NCI-H187 (cell line): Measurements from ENCODE around the gene MS4A8.
"Not testable (repeated sequence)": the region's sequence is repeated elsewhere in the genome, so short reads cannot be mapped to it uniquely, and the experiment has no call there.

Experiments used
- DNase-seq, 2 experiments: peaks; one replicate each; lab custom pipeline; 2025; lab: John Stamatoyannopoulos, UW

MS4A8 gene

DNA sequence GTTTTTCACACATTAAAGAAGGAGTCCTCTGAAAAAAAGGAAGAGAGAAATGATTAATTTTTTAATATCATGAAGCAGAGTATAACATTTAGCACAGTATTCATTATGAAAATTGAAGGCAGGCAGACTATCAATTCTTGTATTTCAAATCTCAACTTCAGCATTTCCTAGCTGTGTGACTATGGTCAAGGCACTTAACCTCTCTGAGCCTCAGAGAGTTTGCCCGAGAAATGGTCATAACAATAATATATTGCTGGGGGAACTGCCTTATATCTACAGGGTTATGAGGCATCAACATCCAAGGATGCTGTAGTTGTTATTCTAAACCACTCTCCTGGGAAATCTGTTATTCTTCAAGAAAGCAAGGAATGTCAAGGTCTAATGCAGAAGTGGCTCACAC lies 26.2 kb downstream of the MS4A8 start:
- no peak for DNase-seq

DNA sequence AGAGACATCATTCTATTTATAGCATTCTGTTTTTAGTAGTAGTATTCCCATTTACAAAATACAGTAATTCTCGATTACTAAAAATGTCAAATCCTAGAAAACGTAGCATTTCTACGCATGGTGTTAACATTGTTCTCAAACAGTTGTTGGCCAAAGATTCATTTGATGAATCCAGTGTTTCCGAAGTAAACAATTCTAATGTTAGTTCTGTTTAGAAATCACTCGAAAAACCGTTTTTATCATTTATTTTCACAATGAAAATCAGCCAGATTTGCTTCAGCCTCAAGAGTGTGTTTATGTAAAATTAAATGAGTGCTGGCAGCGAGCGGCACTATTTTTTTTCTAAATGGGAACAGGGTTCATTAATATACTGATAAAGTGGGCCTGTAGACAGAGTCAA lies 32.2 kb downstream of the MS4A8 start:
- no peak for DNase-seq

DNA sequence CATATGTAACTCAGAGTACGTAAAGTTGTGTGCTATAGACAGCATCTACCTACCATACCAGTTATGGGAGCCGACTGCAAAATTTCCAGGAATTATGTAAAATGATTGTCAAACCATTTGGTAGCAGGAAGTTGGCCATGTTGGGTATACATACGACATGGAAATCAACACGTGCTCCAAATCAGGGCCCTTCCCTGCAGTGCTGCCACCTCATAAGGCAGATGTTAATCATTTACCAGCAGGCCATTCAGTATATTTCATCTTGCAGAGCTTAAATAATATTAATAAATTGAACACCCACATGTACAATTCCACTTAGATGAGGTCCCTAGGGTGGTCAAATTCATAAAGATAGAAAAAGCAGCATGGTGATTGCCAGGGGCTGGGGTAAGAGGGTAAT lies 34.9 kb downstream of the MS4A8 start:
- no peak for DNase-seq

DNA sequence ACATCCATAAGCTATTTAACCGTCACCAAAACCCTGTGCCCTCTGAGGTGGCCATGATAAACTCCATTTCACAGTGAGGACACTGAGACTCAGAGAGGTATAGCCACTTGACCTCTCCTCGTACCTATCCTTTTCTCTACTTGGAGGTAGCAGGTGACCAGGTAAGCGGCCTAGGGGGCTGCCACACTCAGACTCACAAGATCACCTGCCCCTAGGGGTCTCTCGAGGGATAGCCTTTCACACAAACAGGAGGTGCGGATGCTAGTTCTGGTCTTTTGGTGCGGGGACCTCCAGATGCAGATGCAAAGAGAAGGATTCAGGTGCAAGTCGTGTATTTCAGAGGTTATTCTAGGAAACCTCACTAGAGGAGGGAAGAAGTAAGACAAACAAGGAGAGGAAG lies 39.7 kb downstream of the MS4A8 start:
- DNase-seq, result no peak

DNA sequence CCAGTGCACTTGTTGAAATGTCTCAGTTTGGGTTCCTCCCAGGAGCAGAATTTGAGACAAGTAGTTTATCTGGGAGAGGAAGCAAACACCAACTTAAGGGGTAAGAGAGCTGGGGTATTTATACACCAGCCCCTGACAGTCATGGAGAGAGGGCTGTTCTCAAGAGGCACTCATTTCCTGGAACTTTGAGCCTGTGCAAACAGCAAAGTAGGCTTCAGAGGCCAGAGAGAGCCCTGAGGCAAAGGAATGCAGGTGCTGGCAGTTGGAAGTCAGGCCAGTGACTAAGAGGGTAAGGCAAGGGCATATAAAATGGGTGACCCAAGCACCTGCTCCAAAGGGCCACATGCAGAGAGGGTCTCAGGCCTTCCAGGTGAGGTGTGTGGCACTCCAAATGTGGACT lies 41.2 kb downstream of the MS4A8 start:
- DNase-seq, result no peak

DNA sequence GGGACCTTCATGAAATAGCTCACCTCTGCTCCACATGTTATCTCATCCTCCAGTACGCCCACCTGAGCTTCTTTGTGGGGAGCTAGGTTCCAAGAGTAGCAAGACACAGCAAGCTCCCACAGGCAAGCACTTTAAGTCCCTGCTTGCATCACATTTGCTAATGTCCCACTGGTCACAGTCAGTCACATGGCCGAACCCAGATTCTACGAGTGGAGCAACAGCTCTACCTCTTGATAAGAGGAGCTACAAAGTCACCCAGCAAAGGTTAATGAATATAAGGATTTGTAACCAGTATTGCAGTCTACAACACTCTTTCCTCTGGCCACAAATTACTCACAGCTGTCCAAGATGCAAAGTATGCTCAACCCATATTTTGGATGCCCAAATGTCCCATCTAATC lies 42.0 kb downstream of the MS4A8 start:
- DNase-seq, result no peak

DNA sequence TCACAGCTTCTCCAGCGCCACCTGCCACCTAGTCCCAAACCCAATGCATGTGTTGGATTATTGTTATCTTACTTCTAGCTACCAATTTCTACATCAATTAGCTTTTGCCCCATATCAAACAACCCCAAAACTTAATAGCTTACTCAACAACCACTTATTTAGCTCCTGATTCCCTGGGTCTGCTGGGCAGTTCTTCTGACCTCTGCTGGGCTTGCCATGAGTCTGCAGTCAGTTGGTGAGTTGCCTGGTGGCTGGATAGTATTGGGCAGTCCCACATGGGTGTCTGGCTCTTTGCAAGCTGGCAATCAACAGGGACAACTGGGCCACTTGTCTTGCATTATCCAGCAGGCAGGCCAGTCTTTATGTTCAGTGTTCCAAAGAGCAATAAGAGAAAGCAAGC lies 43.6 kb downstream of the MS4A8 start:
- no peak for DNase-seq

DNA sequence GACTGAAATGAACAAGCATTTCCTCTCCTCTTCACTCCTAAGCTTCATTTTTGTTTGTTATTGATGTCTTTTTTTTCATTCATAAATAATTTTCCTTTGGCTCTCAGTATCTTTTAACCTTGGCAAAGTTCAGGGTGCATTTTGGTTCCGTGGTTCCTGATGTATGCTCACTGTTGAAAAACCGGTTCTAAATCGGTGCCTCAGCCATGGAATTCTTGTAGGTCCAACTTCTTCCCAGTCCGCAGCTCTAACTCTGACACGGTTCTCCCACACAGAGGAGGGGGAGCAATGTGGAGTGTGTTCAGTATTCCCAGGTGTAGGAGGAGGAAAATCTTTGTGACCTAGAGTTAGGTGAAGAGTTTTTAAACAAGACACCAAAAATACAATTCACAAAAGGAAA lies 44.7 kb downstream of the MS4A8 start:
- DNase-seq, result no peak

DNA sequence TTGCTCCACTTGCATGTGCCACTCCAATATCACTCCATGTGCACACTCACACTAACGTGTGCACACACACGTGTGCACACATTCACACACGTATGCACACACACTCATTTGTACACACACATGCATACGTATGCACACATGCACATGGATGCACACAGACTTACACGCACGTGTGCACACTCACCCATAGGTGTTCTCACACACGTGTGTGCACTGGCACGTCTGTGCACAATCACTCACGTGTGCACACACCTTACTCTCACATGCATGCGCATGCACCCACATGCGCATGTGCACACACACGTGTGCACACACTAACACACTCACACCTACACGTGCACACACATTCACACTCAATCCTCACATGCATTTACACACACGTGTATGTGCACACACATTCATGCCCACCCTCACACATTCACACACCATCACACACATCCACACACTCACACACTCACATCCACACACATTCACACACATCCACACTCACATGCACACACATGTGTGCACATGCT lies 48.0 kb downstream of the MS4A8 start:
- DNase-seq, result no peak

DNA sequence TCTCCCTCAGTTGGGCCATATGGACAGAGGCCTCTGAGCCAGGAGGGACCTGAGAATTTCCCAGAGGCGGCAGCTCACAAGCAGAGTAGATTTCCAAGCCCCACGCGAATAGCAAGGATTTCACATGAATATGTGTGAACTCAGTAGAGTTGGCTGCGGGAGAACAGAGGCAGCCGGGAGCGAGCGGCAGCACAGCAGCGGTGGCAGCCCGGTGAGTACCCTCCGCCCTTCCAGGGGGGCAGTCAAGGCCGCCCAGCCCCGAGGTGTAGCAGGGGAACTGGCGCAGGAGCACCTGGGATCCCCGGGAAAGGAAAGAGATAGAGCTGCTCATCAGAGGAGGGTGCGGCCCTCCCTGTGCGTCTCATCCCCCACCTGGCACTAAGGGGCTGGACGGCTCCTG lies 48.8 kb downstream of the MS4A8 start:
- DNase-seq, result no peak

DNA sequence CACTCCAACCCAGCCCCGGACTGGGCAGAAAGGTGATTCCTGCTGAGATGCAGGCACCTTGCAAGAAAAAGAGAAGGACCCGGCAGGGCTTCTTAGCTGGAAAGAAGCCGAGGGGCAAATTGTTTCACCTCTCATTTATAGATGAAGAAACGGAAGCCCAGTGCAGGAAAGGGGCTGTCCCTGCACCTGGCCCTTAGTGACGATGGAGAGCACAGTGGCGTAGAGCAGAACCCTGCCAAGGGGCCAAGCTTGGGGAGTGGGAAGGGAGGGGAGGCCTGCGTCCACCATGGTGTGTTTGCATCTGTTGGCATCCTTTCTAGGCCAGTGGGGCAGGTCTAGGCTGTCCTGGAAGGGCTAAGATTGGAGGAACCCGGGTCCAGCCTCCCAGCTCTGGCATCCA lies 49.4 kb downstream of the MS4A8 start:
- DNase-seq, result no peak

DNA sequence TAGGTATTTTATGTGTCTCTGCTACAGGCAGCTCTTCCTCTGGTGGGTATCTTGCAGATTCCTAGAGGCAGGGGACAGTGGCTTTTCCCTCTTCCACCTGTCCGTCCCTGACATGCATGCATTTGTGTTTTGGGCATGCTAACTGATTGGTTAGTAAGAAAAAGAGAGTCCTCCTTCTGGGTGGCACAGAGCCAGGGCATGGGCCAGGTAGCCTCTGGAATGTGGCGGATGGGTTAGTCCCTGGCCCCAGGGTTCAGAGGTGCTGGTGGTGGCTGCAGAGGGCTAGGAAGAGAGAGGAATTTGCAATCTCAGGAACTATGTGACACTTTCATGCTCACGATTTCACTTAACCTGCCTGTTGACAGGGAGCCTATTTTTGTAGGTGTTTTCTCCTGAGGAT lies 51.5 kb downstream of the MS4A8 start:
- DNase-seq, result no peak

DNA sequence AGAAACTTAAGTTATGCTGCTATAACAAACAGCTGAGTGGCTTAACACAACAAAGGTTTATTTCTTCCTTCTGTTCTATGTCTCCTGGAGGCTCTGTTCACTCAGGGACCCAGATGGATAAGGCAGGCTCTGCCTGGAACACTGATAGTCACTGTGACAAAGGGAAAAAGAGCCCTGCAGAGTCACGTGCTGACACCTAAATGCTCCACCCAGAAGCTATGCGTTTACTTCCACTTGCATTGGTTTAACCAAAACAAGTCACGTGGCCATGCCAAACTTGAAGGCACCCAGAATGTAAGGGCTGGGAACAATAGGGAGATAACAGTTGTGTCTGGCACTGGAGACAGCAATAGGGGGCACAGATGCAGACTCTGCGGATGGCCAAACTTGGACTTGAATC lies 53.9 kb downstream of the MS4A8 start:
- no peak for DNase-seq

DNA sequence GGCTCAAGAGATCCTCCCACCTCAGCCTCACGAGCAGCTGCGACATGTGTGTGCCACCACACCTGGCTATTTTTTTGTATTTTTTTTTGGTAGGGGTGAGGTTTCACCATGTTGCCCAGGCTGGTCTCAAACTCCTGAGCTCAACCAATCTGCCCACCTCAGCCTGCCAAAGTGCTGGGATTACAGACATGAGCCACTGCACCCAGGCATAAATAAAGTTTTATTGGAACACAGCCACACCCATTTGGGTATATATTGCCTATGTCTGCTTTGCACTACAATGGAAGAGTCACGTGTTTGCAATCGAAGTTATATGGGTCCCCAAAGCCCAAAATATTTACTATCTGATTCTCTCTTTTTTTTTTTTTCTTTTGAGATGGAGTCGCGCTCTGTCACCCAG lies 55.5 kb downstream of the MS4A8 start:
- no peak for DNase-seq

DNA sequence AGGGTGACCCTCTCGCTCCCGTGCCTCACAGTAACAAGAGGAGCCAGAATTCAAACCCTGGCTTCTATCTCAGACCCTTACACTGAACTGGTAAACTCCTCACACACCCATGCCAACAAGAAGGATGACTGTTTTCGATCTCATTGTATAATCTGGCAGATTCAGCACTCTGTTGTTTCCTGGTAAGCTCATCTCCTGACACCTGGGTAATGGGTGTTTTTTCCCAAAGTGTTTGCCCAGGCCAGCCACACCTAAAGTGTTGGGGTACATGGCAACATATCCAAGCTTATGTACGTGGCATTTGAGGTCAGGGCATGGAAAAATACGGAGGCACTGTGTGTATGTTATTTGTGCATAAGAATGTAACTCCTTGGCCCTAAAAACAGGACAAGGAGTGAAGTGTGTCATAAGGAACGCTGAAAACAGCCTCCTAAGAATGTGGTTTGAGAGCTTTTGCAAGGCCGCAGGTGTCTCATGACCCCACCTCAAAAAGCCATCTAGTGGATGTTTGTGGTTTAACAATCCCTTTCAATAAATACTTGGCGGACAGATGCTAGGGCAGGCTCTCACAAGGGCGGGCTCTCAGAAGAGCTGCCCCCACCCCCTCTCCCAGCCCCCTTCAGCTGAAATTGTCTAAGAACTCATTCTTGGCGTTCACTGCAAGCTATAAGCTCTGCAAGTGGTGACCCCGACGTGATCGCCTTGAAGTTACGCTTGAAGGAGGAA lies 57.1 kb downstream of the MS4A8 start, which contains the start of gene MS4A15:
TSS of gene MS4A15 (plus strand) at position 561 of the 726 bp plus-strand sequence. CDS start 6,867 bp downstream, outside the sequence.
- no peak for DNase-seq

DNA sequence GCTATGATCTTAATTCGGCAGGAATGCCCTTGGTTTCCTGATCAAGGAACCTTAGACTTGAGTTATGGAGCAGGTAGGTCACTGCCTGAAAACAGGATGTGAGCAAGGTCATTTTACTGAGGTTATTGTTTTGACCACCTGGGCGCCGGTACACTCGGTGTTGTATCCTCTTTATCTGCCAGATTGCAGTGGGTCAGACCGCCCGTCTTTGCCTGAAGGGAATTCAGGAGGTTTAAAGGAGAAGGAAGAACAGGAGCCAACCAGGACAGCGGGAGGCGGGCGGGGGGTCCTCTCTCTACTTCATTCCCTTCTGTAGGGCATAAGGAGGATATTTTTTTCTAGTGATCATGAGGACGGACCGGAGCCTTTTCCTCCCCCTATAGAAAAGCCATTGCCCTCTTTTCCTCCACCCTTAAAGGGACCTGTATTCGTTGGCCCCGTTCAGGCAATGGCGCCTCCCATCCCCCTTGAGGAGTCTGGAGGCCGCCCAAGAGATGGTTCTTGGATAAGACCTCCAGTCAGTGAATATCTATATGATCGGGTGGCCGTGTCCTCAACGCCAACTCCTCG lies 57.9 kb downstream of the MS4A8 start:
- no peak for DNase-seq

DNA sequence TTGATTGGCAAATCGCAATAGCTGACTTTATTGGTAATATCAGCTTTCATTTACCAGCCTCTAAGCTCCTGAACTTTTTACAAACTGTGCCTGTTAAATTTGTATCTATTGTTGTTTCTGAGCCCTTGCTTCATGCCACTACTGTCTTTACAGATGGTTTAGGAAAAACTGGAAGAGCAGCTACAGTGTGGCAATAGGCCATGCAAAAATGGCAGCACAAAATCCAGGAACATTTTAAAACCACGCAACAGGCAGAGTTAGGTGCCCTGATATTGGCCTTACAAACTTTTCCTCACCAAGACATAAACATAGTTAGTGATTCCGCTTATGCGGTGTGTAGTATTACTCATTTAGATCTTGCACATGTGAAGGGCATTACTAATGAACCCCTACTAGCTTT lies 59.3 kb downstream of the MS4A8 start:
- not testable (repeated sequence) for DNase-seq

DNA sequence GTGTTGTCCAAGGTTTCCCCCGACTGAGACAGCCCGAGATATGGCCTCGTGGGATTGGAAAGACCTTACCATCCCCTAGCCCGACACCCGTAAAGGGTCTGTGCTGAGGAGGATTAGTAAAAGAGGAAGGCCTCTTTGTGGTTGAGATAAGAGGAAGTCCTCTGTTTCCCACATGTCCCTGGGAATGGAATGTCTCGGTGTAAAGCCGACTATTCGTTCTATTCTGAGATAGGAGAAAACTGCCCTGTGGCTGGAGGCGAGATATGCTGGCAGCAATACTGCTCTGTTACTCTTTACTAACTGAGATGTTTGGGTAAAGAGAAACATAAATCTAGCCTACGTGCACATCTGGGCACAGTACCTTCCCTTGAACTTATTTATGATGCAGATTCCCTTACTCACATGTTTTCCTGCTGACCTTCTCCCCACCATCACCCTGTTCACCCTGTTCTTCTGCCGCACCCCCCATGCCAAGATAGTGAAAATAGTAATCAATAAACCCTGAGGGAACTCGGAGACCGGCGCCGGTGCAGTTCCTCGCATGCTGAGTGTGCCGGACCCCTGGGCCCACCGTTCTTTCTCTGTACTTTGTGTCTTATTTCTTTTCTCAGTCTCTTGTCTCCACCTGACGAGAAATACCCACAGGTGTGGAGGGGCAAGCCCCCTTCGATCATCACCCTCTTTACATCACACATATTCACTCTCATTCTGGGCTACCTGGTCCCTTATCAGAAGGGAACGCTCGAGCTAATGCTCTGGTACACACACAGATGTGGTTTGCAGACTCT lies 60.2 kb downstream of the MS4A8 start:
- DNase-seq, result not testable (repeated sequence)

DNA sequence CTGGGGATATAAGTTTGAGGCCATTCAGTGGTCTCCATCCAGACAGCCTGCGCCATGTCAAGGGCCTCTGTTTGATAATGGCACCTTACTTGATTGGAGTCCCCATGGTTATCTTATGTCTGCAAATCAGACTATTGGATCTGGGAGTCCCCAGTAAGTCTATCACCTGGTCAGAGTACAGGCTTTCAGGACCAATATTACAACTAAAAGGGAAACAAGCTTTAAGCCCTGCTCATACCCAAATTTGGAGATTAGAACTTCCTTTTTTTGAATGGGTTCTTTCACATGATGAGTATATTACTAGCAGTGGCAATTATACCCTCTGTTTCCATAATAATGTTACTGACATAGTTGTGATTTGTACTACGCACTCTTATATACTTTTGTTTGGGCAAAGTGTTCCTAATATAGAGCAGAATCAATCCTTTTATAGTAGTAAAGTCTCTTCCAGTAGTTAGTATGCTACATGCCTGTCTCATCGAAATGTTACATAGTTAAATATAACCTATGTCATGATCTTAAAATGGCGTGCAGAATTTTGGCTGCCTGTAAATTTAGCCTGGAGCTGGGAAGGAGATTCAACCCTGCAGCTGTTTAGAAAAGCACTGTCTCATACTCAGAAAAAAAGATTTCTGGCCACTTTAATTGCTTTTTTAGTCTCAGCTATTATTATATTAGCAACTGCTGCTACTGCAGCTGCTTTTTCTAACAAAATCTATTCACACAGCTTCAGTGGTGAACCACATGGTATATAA lies 62.2 kb downstream of the MS4A8 start:
- DNase-seq, result no peak

DNA sequence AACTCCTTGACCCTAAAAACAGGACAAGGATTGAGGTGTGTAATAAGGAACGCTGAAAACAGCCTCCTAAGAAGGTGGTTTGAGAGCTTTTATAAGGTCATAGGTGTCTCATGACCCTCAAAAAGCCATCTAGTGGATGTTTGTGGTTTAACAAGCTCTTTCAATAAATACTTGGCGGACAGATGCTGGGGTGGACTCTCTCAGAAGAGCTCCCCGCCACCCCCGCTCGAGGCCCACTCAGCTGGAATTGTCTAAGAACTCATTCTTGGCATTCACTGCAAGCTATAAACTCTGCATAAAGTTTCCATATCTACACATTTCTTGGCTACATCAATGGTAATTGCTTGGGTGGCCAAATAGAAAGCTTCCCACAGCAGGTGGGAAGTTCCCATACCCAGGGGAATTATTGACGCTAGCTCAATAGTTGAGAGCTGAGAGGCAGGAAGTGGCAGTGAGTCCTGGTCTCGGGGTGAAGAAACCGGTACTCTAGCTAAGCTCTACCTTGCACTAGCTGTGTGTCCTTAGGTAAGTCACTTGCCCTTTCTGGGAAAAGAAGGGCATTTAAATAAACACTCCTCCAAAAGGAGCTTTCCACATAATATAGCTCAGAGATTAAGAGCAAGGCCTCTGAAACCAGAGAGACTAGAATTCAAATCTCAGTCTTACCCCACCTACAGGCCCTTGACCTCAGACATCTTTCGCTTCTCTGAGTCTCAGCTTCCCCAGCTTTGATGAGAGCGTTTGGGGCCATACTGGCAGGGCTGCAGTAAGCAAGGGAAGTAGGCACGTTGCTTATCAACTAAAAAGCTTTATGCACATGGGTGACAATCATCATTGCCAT lies 63.7 kb downstream of the MS4A8 start:
- DNase-seq, result no peak

DNA sequence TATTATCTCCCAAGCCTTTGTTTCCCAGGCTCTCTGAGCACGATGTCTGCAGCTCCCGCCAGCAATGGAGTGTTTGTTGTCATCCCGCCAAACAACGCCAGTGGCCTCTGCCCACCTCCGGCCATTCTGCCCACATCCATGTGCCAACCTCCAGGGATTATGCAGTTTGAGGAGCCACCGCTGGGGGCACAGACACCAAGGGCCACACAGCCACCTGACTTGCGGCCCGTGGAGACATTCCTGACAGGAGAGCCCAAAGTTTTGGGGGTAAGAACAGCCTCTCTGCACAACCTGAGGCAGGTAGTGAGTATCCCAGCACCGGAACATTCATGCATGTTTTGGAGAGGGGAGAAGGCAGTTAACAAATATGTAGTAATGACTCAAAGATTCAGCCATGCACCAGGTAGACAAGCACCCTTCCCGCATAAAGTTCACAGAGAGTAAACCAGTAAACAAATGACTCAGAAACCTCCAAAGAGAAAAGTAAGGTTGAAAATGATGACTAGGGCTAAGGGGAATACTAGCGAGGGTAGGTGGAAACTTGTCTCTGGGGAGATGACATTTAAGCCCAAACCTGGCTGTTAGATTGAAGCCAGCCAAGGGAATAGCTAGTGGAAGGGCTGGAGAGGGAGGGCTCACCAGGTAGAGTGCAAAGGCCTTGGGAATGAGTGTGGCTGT lies 64.4 kb downstream of the MS4A8 start:
- DNase-seq, result no peak
